Endothelial cell of umbilical vein (primary cell): Measurements from ENCODE around the gene TXNDC2. TPM values are rescaled to one million over a fixed set of nuclear protein-coding genes. Genes with fewer than 3 reads are reported as not detected.
A peak's percentile ranks its signal among the peaks of the same experiment; 100 is the strongest.

Source experiments
- Bru-seq: library from RNA; stranded (reverse); fragments of 400-500 nt; gene quantifications from one replicate; lab custom pipeline; 2021; lab: Mats Ljungman, UMichigan
- BruChase-seq, 2 experiments: library from RNA; stranded (reverse); fragments of 400-500 nt; gene quantifications; one replicate each; lab custom pipeline; 2021; lab: Mats Ljungman, UMichigan
- BruUV-seq: library from RNA; stranded (reverse); fragments of 400-500 nt; replicated peaks from 2 replicates; lab custom pipeline; 2021; lab: Mats Ljungman, UMichigan
- CTCF ChIA-PET: fragments of 300-600, 350-600 bp; sonication (Branson Sonifier 250); formaldehyde crosslinking; loops from one replicate; lab custom pipeline; 2021; ENCODE audit warnings: antibody characterized with exemption, inconsistent platforms; lab: Charles Lee
- POLR2A ChIA-PET: fragments of 300-600, 350-600 bp; sonication (Branson Sonifier 250); formaldehyde crosslinking; loops from one replicate; lab custom pipeline; 2021; ENCODE audit warnings: antibody characterized with exemption, inconsistent platforms; lab: Charles Lee
- DNase-seq: peaks from one replicate; pipeline ENCODE4 v3.0.0-alpha.2; 2011; ENCODE audit warnings: low read depth, low spot score
- FAIRE-seq: peaks from 2 replicates; lab custom pipeline; 2011; peaks lifted over from hg19 to GRCh38; lab: Jason Lieb, UNC
- H2AFZ ChIP-seq: 2 replicates; pipeline ENCODE4 v1.6.0; 2012; ENCODE audit warnings: low read depth, low read length, control low read depth, inconsistent platforms
- H3K27ac ChIP-seq: 2 replicates; pipeline ENCODE4 v1.5.1; 2011; ENCODE audit warnings: low read depth, mild to moderate bottlenecking, control low read depth, low read length, moderate library complexity; ENCODE audit not compliant: insufficient read depth
- H3K27me3 ChIP-seq, 2 experiments: 2 replicates each; pipeline versions ENCODE4 v1.6.0 to v1.6.1; 2011; ENCODE audit warnings: low read length in 2 of 2, mixed read lengths in 1 of 2; ENCODE audit not compliant: control insufficient read depth in 2 of 2, insufficient read depth in 2 of 2
- H3K36me3 ChIP-seq, 2 experiments: 2 replicates in 1 of 2; 3 replicates in 1 of 2; pipeline ENCODE4 v1.5.1; 2011; ENCODE audit warnings: low read length in 2 of 2, mild to moderate bottlenecking in 1 of 2, moderate library complexity in 1 of 2; ENCODE audit not compliant: control insufficient read depth in 2 of 2, insufficient read depth in 2 of 2; ENCODE audit errors: extremely low read depth in 1 of 2
- H3K4me1 ChIP-seq: 3 replicates; pipeline ENCODE4 v1.5.1; 2011; ENCODE audit warnings: mild to moderate bottlenecking, low read length; ENCODE audit not compliant: control insufficient read depth, insufficient read depth; ENCODE audit errors: extremely low read depth
- H3K4me2 ChIP-seq: 2 replicates; pipeline ENCODE4 v1.6.1; 2011; ENCODE audit warnings: low read length, control low read depth, mixed read lengths; ENCODE audit not compliant: insufficient read depth
- H3K4me3 ChIP-seq, 3 experiments: fragments of 200-600 bp in 1 of 3; sonication (generic), shearing (Covaris generic) in 1 of 3; replicated peaks in 1 of 3; 2 replicates each; pipeline ENCODE4 v1.5.1; 2011 to 2016; ENCODE audit warnings: control low read depth in 3 of 3, low read length in 3 of 3, mild to moderate bottlenecking in 2 of 3, inconsistent platforms in 1 of 3, low read depth in 1 of 3, moderate library complexity in 1 of 3; ENCODE audit not compliant: insufficient read depth in 1 of 3
- H3K79me2 ChIP-seq: 2 replicates; pipeline ENCODE4 v1.6.0; 2012; ENCODE audit warnings: low read length, inconsistent platforms; ENCODE audit not compliant: control insufficient read depth, insufficient read depth
- H3K9ac ChIP-seq: replicated peaks from 2 replicates; pipeline ENCODE3; 2011; ENCODE audit warnings: low read length, control low read depth; ENCODE audit not compliant: insufficient read depth; ENCODE audit errors: extremely low read depth
- H3K9me1 ChIP-seq: replicated peaks from 3 replicates; pipeline ENCODE4 v1.6.0; 2011; ENCODE audit warnings: mild to moderate bottlenecking, low read length; ENCODE audit not compliant: control insufficient read depth, insufficient read depth; ENCODE audit errors: extremely low read depth
- H3K9me3 ChIP-seq: replicated peaks from 2 replicates; pipeline ENCODE4 v1.5.1; 2012; ENCODE audit warnings: low read length, inconsistent platforms; ENCODE audit not compliant: control insufficient read depth, insufficient read depth
- H4K20me1 ChIP-seq: replicated peaks from 2 replicates; pipeline ENCODE3; 2011; ENCODE audit warnings: mild to moderate bottlenecking, low read length; ENCODE audit not compliant: control insufficient read depth, insufficient read depth; ENCODE audit errors: extremely low read depth
- EZH2 ChIP-seq: IDR thresholded peaks from 2 replicates; pipeline ENCODE4 v1.6.1; 2012; ENCODE audit warnings: borderline replicate concordance, low read depth, mild to moderate bottlenecking, moderate library complexity, low read length, inconsistent platforms; ENCODE audit not compliant: severe bottlenecking
- GATA2 ChIP-seq: IDR thresholded peaks from 2 replicates; pipeline ENCODE4 v1.7.0; 2011; ENCODE audit warnings: low read depth, mild to moderate bottlenecking, moderate library complexity, mixed read lengths, low read length; ENCODE audit not compliant: insufficient read length, insufficient read depth
- MYC ChIP-seq: IDR thresholded peaks from one replicate; pipeline ENCODE4 v1.6.1; 2011; ENCODE audit warnings: mild to moderate bottlenecking, low read depth, low read length
- POLR2A ChIP-seq: IDR thresholded peaks from 2 replicates; pipeline ENCODE4 v1.6.1; 2012; ENCODE audit warnings: low read depth, mild to moderate bottlenecking, control low read depth, low read length
- POLR2AphosphoS5 ChIP-seq: IDR thresholded peaks from 2 replicates; pipeline ENCODE4 v1.6.1; 2012; ENCODE audit warnings: low read depth, mild to moderate bottlenecking, control low read depth, low read length, moderate library complexity; ENCODE audit not compliant: insufficient read depth
- dilution Hi-C: fragments of 300-500 bp; cut with MboI; formaldehyde crosslinking; loops from one replicate; pipeline ENCODE4 v1.15.0; 2019; ENCODE audit warnings: low sequenced_read_pairs; ENCODE audit not compliant: extremely low pct_ligation_motif_present
- intact Hi-C: fragments of 100-400 bp; cut with micrococcal nuclease; formaldehyde crosslinking; loops from one replicate; pipeline ENCODE4 v1.10.0; 2022
- long read RNA-seq: library from polyadenylated mRNA; stranded (forward); transcript quantifications from one replicate; pipeline ENCODE4 v2.0.0, GENCODE V29; 2021
- polyA minus RNA-seq, 3 experiments: library from RNA; depleted of rRNA, polyadenylated mRNA; stranded (reverse); fragments of >200 nt; gene quantifications; 1 replicate in 1 of 3; 2 replicates in 2 of 3; pipeline ENCODE4 v1.2.3, GENCODE V29; 2011
- polyA plus RNA-seq, 4 experiments: library from polyadenylated mRNA; depleted of rRNA in 3 of 4; stranded (reverse) in 3 of 4; unstranded in 1 of 4; fragments of >200 nt; gene quantifications; 2 replicates each; pipeline versions ENCODE4 v1.2.1 to v1.2.3, GENCODE V29; 2011 to 2012; ENCODE audit warnings: missing spikeins in 1 of 4
- total RNA-seq: library from RNA; stranded (reverse); gene quantifications from 2 replicates; pipeline ENCODE4 v1.2.3, GENCODE V29; 2021
- TF ChIP-seq, protein P1 (sequence below): IDR thresholded peaks from 2 replicates; pipeline ENCODE4 v1.6.1; 2011; ENCODE audit not compliant: insufficient read depth, insufficient read length
- TF ChIP-seq, protein P2 (sequence below), 2 donors: IDR thresholded peaks; 1 replicate in 1 of 2; 2 replicates in 1 of 2; pipeline ENCODE4 v1.5.1; 2011; ENCODE audit warnings: low read length in 2 of 2, mild to moderate bottlenecking in 2 of 2, moderate library complexity in 2 of 2, control low read depth in 1 of 2, inconsistent platforms in 1 of 2, low read depth in 1 of 2; ENCODE audit not compliant: insufficient read depth in 1 of 2; ENCODE audit errors: extremely low read depth in 1 of 2

TXNDC2 gene
- total RNA-seq (not detected in 2 replicates), polyA plus RNA-seq (0.12 TPM in 1 of 2 replicates, not detected in the other), polyA minus RNA-seq (not detected in 2 replicates), Bru-seq, nascent RNA (percentile 13 among the genes with signal in this experiment), BruChase-seq, experiment 1, labeled RNA remaining after a 6-hour chase (percentile 35 among the genes with signal in this experiment), BruChase-seq, experiment 2, labeled RNA remaining after a 2-hour chase (percentile 26 among the genes with signal in this experiment)
- 0.06 and 0.23 TPM in 2 replicates for polyA plus RNA-seq (2011; cell fraction: cytosol; rRNA removed)
- 0.06 TPM in 1 of 2 replicates, not detected in the other for polyA plus RNA-seq (2011; cell fraction: nucleus; rRNA removed)
- 0.08 TPM in 1 of 2 replicates, not detected in the other for polyA plus RNA-seq (2012)
- polyA minus RNA-seq (2011; cell fraction: cytosol; rRNA and poly(A)+ RNA removed) = not detected
- polyA minus RNA-seq (2011; cell fraction: nucleus; rRNA and poly(A)+ RNA removed) = not detected in 2 replicates
- long read RNA-seq = 0 reads

DNA sequence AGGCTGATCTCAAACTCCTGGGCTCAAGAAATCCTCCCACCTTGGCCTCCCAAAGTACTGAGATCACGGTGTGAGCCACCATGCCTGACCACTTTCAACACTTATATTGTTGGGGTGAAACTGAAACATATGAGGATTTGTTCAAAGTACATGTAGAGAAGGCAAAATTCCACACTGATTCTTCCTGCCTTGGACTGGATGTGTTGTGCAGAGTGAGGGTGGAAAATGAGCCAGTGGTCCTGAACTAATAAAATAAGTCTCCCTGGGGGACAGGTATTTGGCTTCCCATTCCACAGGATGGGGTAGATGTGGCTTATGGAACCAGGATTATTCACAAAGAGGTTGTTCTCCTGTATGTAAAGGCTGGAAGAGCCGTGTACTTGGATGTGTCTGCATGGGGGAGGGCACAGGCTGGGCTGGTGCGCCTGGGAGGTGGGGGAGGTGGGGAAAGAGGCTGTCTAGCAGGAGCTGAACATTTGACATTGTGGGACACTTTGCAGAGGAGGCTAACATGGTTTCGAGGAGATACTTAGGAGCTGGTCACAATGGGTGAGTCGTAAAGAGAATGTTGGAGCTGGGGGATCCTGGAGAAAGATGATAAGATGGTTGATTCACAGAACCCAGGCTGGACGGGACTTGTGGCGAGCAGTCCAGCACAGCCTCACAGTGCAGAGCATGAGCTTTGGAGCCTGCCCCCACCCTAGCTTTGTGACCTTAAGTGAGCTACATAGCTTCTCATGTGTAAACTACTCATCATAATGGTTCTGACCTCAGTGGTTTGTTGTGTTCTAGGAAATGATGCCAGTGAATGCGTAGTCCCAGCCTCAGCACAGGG, at the start of gene TXNDC2:
TSS of gene TXNDC2 (plus strand) at position 804 of the 835 bp plus-strand sequence. CDS start 708 bp downstream, outside the sequence.
- Histone ChIP-seq H3K9ac (no peak within 1 kb of the TSS), H3K9me3 (no peaks in the 10 kb centered on the region), H3K4me1 (no peaks in the 10 kb centered on the region), H3K4me3 (no peak within 1 kb of the TSS), H3K36me3 (no peaks in the 10 kb centered on the region), H3K27ac (no peak within 1 kb of the TSS), H2AFZ (no peak within 1 kb of the TSS), H3K4me2 (no peak within 1 kb of the TSS), H4K20me1 (no peaks in the 10 kb centered on the region), H3K79me2 (no peaks in the 10 kb centered on the region), H3K27me3 (no peaks in the 10 kb centered on the region), H3K9me1 (no peaks in the 10 kb centered on the region)
- no peak for DNase-seq
- POLR2A ChIA-PET = no interaction called here
- BruUV-seq = no TSS peak
- FAIRE-seq = no peak
- CTCF ChIA-PET = interaction anchor here (1.5 kb wide), 1 partner anchor 14 kb away, joined by 3 read pairs; no protein-coding TSS in a partner anchor
- intact Hi-C loops (no loop called here), dilution Hi-C loops (no loop called here)
- TF ChIP-seq POLR2A = no peak
- TF ChIP-seq, protein P1, sequence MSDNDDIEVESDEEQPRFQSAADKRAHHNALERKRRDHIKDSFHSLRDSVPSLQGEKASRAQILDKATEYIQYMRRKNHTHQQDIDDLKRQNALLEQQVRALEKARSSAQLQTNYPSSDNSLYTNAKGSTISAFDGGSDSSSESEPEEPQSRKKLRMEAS = no peak
- TF ChIP-seq MYC = no peak
- no peak for TF ChIP-seq EZH2
- TF ChIP-seq POLR2AphosphoS5 = no peak
- no peak for TF ChIP-seq GATA2
- TF ChIP-seq, protein P2, sequence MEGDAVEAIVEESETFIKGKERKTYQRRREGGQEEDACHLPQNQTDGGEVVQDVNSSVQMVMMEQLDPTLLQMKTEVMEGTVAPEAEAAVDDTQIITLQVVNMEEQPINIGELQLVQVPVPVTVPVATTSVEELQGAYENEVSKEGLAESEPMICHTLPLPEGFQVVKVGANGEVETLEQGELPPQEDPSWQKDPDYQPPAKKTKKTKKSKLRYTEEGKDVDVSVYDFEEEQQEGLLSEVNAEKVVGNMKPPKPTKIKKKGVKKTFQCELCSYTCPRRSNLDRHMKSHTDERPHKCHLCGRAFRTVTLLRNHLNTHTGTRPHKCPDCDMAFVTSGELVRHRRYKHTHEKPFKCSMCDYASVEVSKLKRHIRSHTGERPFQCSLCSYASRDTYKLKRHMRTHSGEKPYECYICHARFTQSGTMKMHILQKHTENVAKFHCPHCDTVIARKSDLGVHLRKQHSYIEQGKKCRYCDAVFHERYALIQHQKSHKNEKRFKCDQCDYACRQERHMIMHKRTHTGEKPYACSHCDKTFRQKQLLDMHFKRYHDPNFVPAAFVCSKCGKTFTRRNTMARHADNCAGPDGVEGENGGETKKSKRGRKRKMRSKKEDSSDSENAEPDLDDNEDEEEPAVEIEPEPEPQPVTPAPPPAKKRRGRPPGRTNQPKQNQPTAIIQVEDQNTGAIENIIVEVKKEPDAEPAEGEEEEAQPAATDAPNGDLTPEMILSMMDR (IDR thresholded peaks at IDR 0.05; ENCODE audit: extremely low read depth in 1 of 2, insufficient read depth in 1 of 2, low read depth in 1 of 2, low read length in 2 of 2) = no peak
